Suprapubic skin (tissue), 3 donors: ENCODE data around the gene ARF6.

Experiments
- CTCF ChIP-seq, 2 donors: fragments of 200-600 bp in 1 of 2; fragments of 450-650 bp in 1 of 2; sonication (generic) in 1 of 2; IDR thresholded peaks; one replicate each; pipeline ENCODE4 v1.5.1; 2016 to 2019; ENCODE audit warnings: antibody characterized with exemption in 2 of 2, mild to moderate bottlenecking in 1 of 2, moderate library complexity in 1 of 2
- EP300 ChIP-seq: sonication (generic); formaldehyde crosslinking; IDR thresholded peaks from one replicate; pipeline ENCODE4 v1.6.1; 2017; ENCODE audit warnings: antibody characterized with exemption

GRCh38 chr14:49923881-49924280, 31.0 kb downstream of the ARF6 start:
- TF ChIP-seq CTCF (IDR thresholded peaks at IDR 0.05) (no peak), EP300 (no peak)
